SK-N-SH treated with all-trans-retinoic acid at 6 μM for 48 hours (cell line): ENCODE results near the gene CCDC34.

Experiments used
- ATAC-seq: fragments of 200-7000 bp; cut with Tn5 transposase; 3 replicates; pipeline ENCODE4 v1.9.1; 2020; ENCODE audit warnings: mild to moderate bottlenecking, moderate library complexity
- CSDC2 ChIP-seq: fragments of 250-450 bp; sonication (Bioruptor Pico); IDR thresholded peaks from 2 replicates; pipeline ENCODE4 v1.5.0; 2020; ENCODE audit warnings: mild to moderate bottlenecking, moderate library complexity
- CSRNP3 ChIP-seq: fragments of 250-450 bp; sonication (Bioruptor Pico); IDR thresholded peaks from 2 replicates; pipeline ENCODE4 v1.5.1; 2021; ENCODE audit warnings: mild to moderate bottlenecking, moderate library complexity
- ESRRG ChIP-seq: fragments of 250-450 bp; sonication (Bioruptor Pico); IDR thresholded peaks from 2 replicates; pipeline ENCODE4 v1.6.1; 2021; ENCODE audit warnings: mild to moderate bottlenecking
- GLIS3 ChIP-seq: fragments of 250-450 bp; sonication (Bioruptor Pico); IDR thresholded peaks from 2 replicates; pipeline ENCODE4 v1.5.0; 2020; ENCODE audit warnings: mild to moderate bottlenecking, moderate library complexity
- ISL1 ChIP-seq: fragments of 250-450 bp; sonication (Bioruptor Pico); IDR thresholded peaks from 2 replicates; pipeline ENCODE4 v2.1.2; 2022; ENCODE audit warnings: mild to moderate bottlenecking, moderate library complexity
- OSR1 ChIP-seq: fragments of 250-450 bp; sonication (Bioruptor Pico); IDR thresholded peaks from 2 replicates; pipeline ENCODE4 v1.8.0; 2022; ENCODE audit warnings: moderate library complexity, mild to moderate bottlenecking, inconsistent platforms
- POU6F1 ChIP-seq: fragments of 250-450 bp; sonication (Bioruptor Pico); IDR thresholded peaks from 2 replicates; pipeline ENCODE4 v1.8.0; 2021; ENCODE audit warnings: low read depth, mild to moderate bottlenecking, moderate library complexity, borderline replicate concordance
- PPARA ChIP-seq: fragments of 250-450 bp; sonication (Bioruptor Pico); IDR thresholded peaks from 2 replicates; pipeline ENCODE4 v1.5.0; 2020; ENCODE audit warnings: mild to moderate bottlenecking, borderline replicate concordance
- RARB ChIP-seq: fragments of 250-450 bp; sonication (Bioruptor Pico); IDR thresholded peaks from 2 replicates; pipeline ENCODE4 v1.8.0; 2021; ENCODE audit warnings: mild to moderate bottlenecking, moderate library complexity
- SNAI2 ChIP-seq: fragments of 250-450 bp; sonication (Bioruptor Pico); IDR thresholded peaks from 2 replicates; pipeline ENCODE4 v1.5.0; 2020; ENCODE audit warnings: mild to moderate bottlenecking, moderate library complexity
- TCF4 ChIP-seq: fragments of 250-450 bp; sonication (Bioruptor Pico); IDR thresholded peaks from 2 replicates; pipeline ENCODE4 v1.8.0; 2021; ENCODE audit warnings: mild to moderate bottlenecking, moderate library complexity, borderline replicate concordance
- TOX ChIP-seq: fragments of 250-450 bp; sonication (Bioruptor Pico); IDR thresholded peaks from 2 replicates; pipeline ENCODE4 v1.8.0; 2021; ENCODE audit warnings: mild to moderate bottlenecking, moderate library complexity, borderline replicate concordance
- TSHZ2 ChIP-seq: fragments of 250-450 bp; sonication (Bioruptor Pico); IDR thresholded peaks from 2 replicates; pipeline ENCODE4 v1.5.0; 2020; ENCODE audit warnings: mild to moderate bottlenecking, moderate library complexity
- ZC3H10 ChIP-seq: fragments of 250-450 bp; sonication (Bioruptor Pico); IDR thresholded peaks from 2 replicates; pipeline ENCODE4 v1.5.1; 2021; ENCODE audit warnings: mild to moderate bottlenecking, moderate library complexity
- ZFP30 ChIP-seq: fragments of 450-650 bp; formaldehyde crosslinking; IDR thresholded peaks from 2 replicates; pipeline ENCODE4 v1.5.0; 2022; ENCODE audit warnings: mild to moderate bottlenecking, moderate library complexity
- ZNF565 ChIP-seq: fragments of 450-650 bp; formaldehyde crosslinking; conservative IDR thresholded peaks from 2 replicates; pipeline ENCODE4 v1.5.0; 2020; ENCODE audit warnings: low read depth, mild to moderate bottlenecking, moderate library complexity
- ZNF70 ChIP-seq: fragments of 450-650 bp; formaldehyde crosslinking; IDR thresholded peaks from 2 replicates; pipeline ENCODE4 v1.5.0; 2020; ENCODE audit warnings: mild to moderate bottlenecking, moderate library complexity
- ZNF8 ChIP-seq: fragments of 450-650 bp; formaldehyde crosslinking; IDR thresholded peaks from 2 replicates; pipeline ENCODE4 v1.5.0; 2020; ENCODE audit warnings: mild to moderate bottlenecking, moderate library complexity

Gene CCDC34

GRCh38 chr11:27395556-27396258, 32.7 kb upstream of the CCDC34 start:
- TF ChIP-seq RARB (no peak), ESRRG (CRISPR knock-in tag) (no peak), TCF4 (no peak), PPARA (no peak), ZNF70 (CRISPR knock-in tag) (no peak), OSR1 (CRISPR knock-in tag) (no peak), ZC3H10 (CRISPR knock-in tag) (no peak), ZFP30 (CRISPR knock-in tag) (no peak), ZNF8 (CRISPR knock-in tag) (no peak), SNAI2 (no peak), CSRNP3 (no peak), ZNF565 (CRISPR knock-in tag) (no peak)
- no peak for ATAC-seq

GRCh38 chr11:27394781-27395228, 31.8 kb upstream of the CCDC34 start:
- no peak for TF ChIP-seq OSR1 (CRISPR knock-in tag)
- TF ChIP-seq PPARA = no peak
- TF ChIP-seq ZNF565 (CRISPR knock-in tag) = no peak
- no peak for TF ChIP-seq POU6F1 (CRISPR knock-in tag)
- TF ChIP-seq ZFP30 (CRISPR knock-in tag) = no peak
- no peak for TF ChIP-seq RARB
- no peak for TF ChIP-seq GLIS3 (CRISPR knock-in tag)
- TF ChIP-seq ESRRG (CRISPR knock-in tag) = no peak
- TF ChIP-seq TCF4 = no peak
- no peak for TF ChIP-seq SNAI2
- TF ChIP-seq TSHZ2 = no peak
- TF ChIP-seq ZNF8 (CRISPR knock-in tag) = no peak

GRCh38 chr11:27392278-27393114, 29.5 kb upstream of the CCDC34 start:
- TF ChIP-seq ISL1 (CRISPR knock-in tag) (peak; percentile 93), CSRNP3 (0 out of 2 replicates have a peak, but pooled peaks have one; percentile 50), CSDC2 (CRISPR knock-in tag) (peak; percentile 53; the same call in 1 of the 2 replicates), TOX (CRISPR knock-in tag) (no peak)
- peak; percentile 99 for ATAC-seq

More at GRCh38 chr11:27394781-27395228, 31.8 kb upstream of the CCDC34 start:
- no peak for ATAC-seq

GRCh38 chr11:27391331-27392015, 28.5 kb upstream of the CCDC34 start:
- no peak for ATAC-seq
- TF ChIP-seq ESRRG (CRISPR knock-in tag) (no peak), OSR1 (CRISPR knock-in tag) (no peak)
